K562 (cell line): ENCODE data around the gene GUCA1A. TPM values are rescaled to one million over a fixed set of nuclear protein-coding genes. Genes with fewer than 3 reads are reported as not detected.

Experiments used
- ATAC-seq: fragments of 200-7000 bp; cut with Tn5 transposase; 3 replicates; pipeline ENCODE4 v1.9.1; 2020; ENCODE audit warnings: moderate library complexity
- BruUV-seq: library from RNA; stranded (reverse); fragments of 400-500 nt; replicated peaks from 2 replicates; lab custom pipeline; 2021; lab: Mats Ljungman, UMichigan
- CTCF ChIA-PET: fragments of 300-600 bp; formaldehyde crosslinking; extraction: SDS; loops from one replicate; lab custom pipeline; 2021; ENCODE audit warnings: low intra/inter-chr PET ratio; lab: Yijun Ruan, JAX
- POLR2A ChIA-PET: fragments of 300-600, 350-650 bp; sonication (Branson Sonifier 250); formaldehyde crosslinking; extraction: SDS; loops from one replicate; lab custom pipeline; 2021; ENCODE audit warnings: antibody characterized with exemption, inconsistent platforms; lab: Yijun Ruan, JAX
- DNase-seq, 4 experiments: peaks; one replicate each; pipeline versions ENCODE4 v3.0.0 to v3.0.0-alpha.2; 2011 to 2018; ENCODE audit warnings: low spot score in 3 of 4, mixed read lengths in 3 of 4; ENCODE audit errors: extremely low read depth in 1 of 4
- FAIRE-seq: peaks from 2 replicates; lab custom pipeline; 2011; peaks lifted over from hg19 to GRCh38; lab: Jason Lieb, UNC
- H2AFZ ChIP-seq: 2 replicates; pipeline ENCODE4 v1.6.0; 2011; ENCODE audit warnings: low read depth, low read length, control low read depth, inconsistent platforms
- H3K27ac ChIP-seq: fragments of 200-600 bp; 3 replicates; pipeline ENCODE4 v1.8.0; 2011; ENCODE audit warnings: low read depth, mild to moderate bottlenecking, control low read depth, inconsistent platforms, low read length, moderate library complexity, mixed read lengths; ENCODE audit errors: extremely low read depth
- H3K27me3 ChIP-seq, 2 experiments: fragments of 300-600 bp in 1 of 2; 2 replicates in 1 of 2; 3 replicates in 1 of 2; pipeline versions ENCODE4 v1.6.0 to v1.8.0; 2011; ENCODE audit warnings: inconsistent platforms in 2 of 2, low read length in 2 of 2, mild to moderate bottlenecking in 1 of 2, mixed read lengths in 1 of 2, moderate library complexity in 1 of 2; ENCODE audit not compliant: control insufficient read depth in 2 of 2, insufficient read depth in 2 of 2
- H3K36me3 ChIP-seq: fragments of 300-600 bp; 3 replicates; pipeline ENCODE4 v1.8.0; 2011; ENCODE audit warnings: mild to moderate bottlenecking, low read length, inconsistent platforms; ENCODE audit not compliant: control insufficient read depth, insufficient read depth
- H3K4me1 ChIP-seq, 2 experiments: fragments of 200-600 bp in 1 of 2; replicated peaks in 1 of 2; 2 replicates in 1 of 2; 3 replicates in 1 of 2; pipeline versions ENCODE4 v1.5.1 to v1.8.0; 2011; ENCODE audit warnings: inconsistent platforms in 2 of 2, low read length in 2 of 2, mild to moderate bottlenecking in 1 of 2, mixed read lengths in 1 of 2, moderate library complexity in 1 of 2; ENCODE audit not compliant: control insufficient read depth in 2 of 2, insufficient read depth in 2 of 2
- H3K4me2 ChIP-seq: 2 replicates; pipeline ENCODE4 v1.6.1; 2011; ENCODE audit warnings: low read length, control low read depth, inconsistent platforms, mixed read lengths; ENCODE audit not compliant: insufficient read depth
- H3K4me3 ChIP-seq: fragments of 200-600 bp; sonication (generic), shearing (Covaris generic); 2 replicates; pipeline ENCODE4 v1.5.1; 2016; ENCODE audit warnings: control low read depth, inconsistent platforms
- H3K79me2 ChIP-seq: fragments of 200-600 bp; 3 replicates; pipeline ENCODE4 v1.8.0; 2011; ENCODE audit warnings: low read length, inconsistent platforms; ENCODE audit not compliant: control insufficient read depth, insufficient read depth
- H3K9ac ChIP-seq, 2 experiments: 2 replicates each; pipeline versions ENCODE4 v1.6.0 to v1.6.1; 2011; ENCODE audit warnings: low read depth in 2 of 2, low read length in 2 of 2, control low read depth in 1 of 2, inconsistent platforms in 1 of 2, mild to moderate bottlenecking in 1 of 2, mixed read lengths in 1 of 2; ENCODE audit not compliant: insufficient read depth in 1 of 2
- H3K9me1 ChIP-seq: one replicate; pipeline ENCODE4 v1.6.0; 2011; ENCODE audit warnings: inconsistent platforms, mild to moderate bottlenecking, low read length, moderate library complexity; ENCODE audit not compliant: control insufficient read depth, insufficient read depth
- H3K9me3 ChIP-seq: replicated peaks from 2 replicates; pipeline ENCODE4 v1.5.1; 2011; ENCODE audit warnings: low read depth, low read length, inconsistent platforms; ENCODE audit not compliant: control insufficient read depth, insufficient read depth
- H4K20me1 ChIP-seq: replicated peaks from 2 replicates; pipeline ENCODE4 v1.6.1; 2011; ENCODE audit warnings: low read length, inconsistent platforms, mixed read lengths; ENCODE audit not compliant: control insufficient read depth, insufficient read depth
- CEBPG ChIP-seq, 3 experiments: fragments of 200-800 bp in 1 of 3; sonication (Bioruptor generic) in 1 of 3; sonication (generic) in 1 of 3; formaldehyde crosslinking in 1 of 3; IDR thresholded peaks in 2 of 3; conservative IDR thresholded peaks in 1 of 3; 2 replicates each; pipeline versions ENCODE4 v1.6.1 to v1.8.0; 2016 to 2022; ENCODE audit warnings: missing compliant biosample characterization in 2 of 3, missing genetic modification characterization in 2 of 3, mild to moderate bottlenecking in 1 of 3, missing genetic modification reagents in 1 of 3
- HSF4 ChIP-seq: fragments of 250-450 bp; sonication (Bioruptor Pico); IDR thresholded peaks from 2 replicates; pipeline ENCODE4 v2.1.2; 2022; ENCODE audit warnings: mild to moderate bottlenecking, moderate library complexity, borderline replicate concordance
- LARP7 ChIP-seq: fragments of 450-650 bp; IDR thresholded peaks from 2 replicates; pipeline ENCODE4 v1.6.1; 2016
- MTF1 ChIP-seq: fragments of 250-450 bp; sonication (Bioruptor Pico); IDR thresholded peaks from 2 replicates; pipeline ENCODE4 v1.9.0; 2021; ENCODE audit warnings: moderate library complexity, mild to moderate bottlenecking, inconsistent platforms, borderline replicate concordance
- ZNF274 ChIP-seq: IDR thresholded peaks from 2 replicates; pipeline ENCODE4 v1.6.1; 2011; ENCODE audit warnings: low read depth, mild to moderate bottlenecking, low read length, moderate library complexity, borderline replicate concordance
- ZNF75A ChIP-seq: fragments of 450-650 bp; formaldehyde crosslinking; IDR thresholded peaks from 2 replicates; pipeline ENCODE4 v1.4.0; 2020; ENCODE audit warnings: mild to moderate bottlenecking
- WGBS: fragments of 100-300 bp; shearing (Covaris generic); methylation state at CpG from one replicate; pipeline ENCODE4 v1.1.6; 2016; ENCODE audit warnings: low coverage, mixed read lengths; ENCODE audit not compliant: insufficient coverage; ENCODE audit errors: missing lambda C conversion rate; 5-methylcytosine and 5-hydroxymethylcytosine counted together
- in situ Hi-C: fragments of 300-500 bp; cut with MboI; formaldehyde crosslinking; loops from 4 replicates; pipeline ENCODE4 v1.15.0; 2018; ENCODE audit warnings: inconsistent platforms, mixed read lengths
- intact Hi-C: fragments of 100-400 bp; cut with micrococcal nuclease; formaldehyde crosslinking; loops from 2 replicates; pipeline ENCODE4 v1.14.2; 2022
- polyA plus RNA-seq, 8 experiments: library from polyadenylated mRNA; depleted of rRNA in 4 of 8; stranded (reverse) in 5 of 8; unstranded in 3 of 8; fragments of >200 nt; fragmentation: Nextera tagmentation in 2 of 8; fragmentation: Illumina TruSeq in 1 of 8; extraction: Ambion mirVana in 2 of 8; extraction: Trizol in 1 of 8; gene quantifications; 2 replicates each; pipeline versions ENCODE4 v1.2.1 to v1.2.3, GENCODE V29; 2011 to 2014; ENCODE audit warnings: inconsistent platforms in 1 of 8, missing spikeins in 1 of 8
- total RNA-seq, 7 experiments: library from RNA; depleted of rRNA in 6 of 7; stranded (reverse); fragments of >200 nt in 6 of 7; fragmentation: Illumina TruSeq in 2 of 7; extraction: Trizol in 2 of 7; gene quantifications; 2 replicates each; pipeline versions ENCODE4 v1.2.1 to v1.2.3, GENCODE V29; 2011 to 2021; ENCODE audit warnings: low replicate concordance in 1 of 7

GUCA1A gene
- total and polyA plus RNA-seq, 9 of the 15 experiments (the other 6 are each of a cell fraction or from before 2014, with no cell fraction given), result not detected

DNA sequence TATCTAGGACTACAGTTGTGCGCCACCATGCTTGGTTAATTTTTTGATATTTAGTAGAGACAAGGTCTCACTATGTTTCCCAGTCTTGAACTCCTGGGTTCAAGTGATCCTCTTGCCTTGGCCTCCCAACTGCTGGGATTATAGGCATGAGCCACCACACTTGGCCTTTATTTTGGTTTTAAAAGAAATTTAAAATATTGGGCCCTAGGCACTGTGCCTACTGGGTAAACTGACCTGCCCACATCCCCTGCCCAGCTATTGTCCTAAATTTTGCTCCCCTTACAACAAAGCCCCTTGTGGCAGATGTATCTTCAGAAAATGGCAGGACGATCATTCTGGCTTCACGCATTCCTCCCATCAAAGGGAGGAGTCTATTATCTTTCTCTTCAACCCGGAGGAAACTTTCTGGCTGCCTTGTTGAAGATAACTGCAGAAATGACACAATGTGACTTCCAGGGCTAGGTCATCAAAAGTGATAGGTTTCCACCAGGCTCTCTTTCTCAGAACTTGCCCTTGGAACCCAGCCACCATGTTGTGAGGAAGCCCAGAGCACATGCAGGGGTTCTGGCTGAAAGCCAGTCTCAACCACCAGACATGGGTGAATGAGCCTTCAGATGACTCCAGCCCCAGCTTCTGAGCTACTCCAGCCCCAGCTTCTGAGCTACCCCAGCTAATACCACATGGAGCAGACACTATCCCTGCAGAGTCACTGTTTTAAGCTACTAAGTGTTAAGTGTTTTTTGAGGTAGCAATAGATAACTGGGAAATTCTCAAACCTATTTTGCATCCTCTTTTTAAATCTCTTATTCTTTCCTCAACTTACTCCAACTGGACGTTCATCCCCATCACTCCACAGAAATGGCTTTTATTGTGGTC lies 26.2 kb downstream of the GUCA1A start (continued):
- TF ChIP-seq MTF1 (CRISPR knock-in tag) (no peak), HSF4 (CRISPR knock-in tag) (0 out of 2 replicates have a peak, but pooled peaks have one; percentile 48), ZNF274 (peak; percentile 78)

DNA sequence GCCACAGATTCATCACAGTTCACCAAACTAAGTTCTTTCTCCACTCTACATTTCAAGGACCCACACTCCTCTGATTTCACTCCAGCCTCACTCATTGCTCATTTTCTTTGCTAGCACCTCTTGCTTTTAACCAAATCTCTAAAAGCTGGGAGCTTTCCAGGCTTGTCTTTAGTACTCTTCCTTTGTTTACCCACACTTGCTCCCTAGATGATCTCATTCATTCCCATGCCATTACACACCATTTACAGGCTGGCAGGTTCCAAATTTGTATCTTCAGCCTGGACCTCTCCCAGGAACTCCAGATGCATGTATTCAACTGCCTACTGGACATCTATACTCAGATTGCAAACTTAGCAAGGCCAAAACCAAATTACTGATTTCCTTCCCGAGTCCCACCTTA lies 26.9 kb downstream of the GUCA1A start:
- Histone ChIP-seq H2AFZ (no peak overlapping the region), H3K9me1 (no peaks in the 10 kb centered on the region), H3K4me3 (no peak overlapping the region), H4K20me1 (no peaks in the 10 kb centered on the region), H3K27me3 (no peaks in the 10 kb centered on the region), H3K9me3 (peaks cover 6% of the 10 kb centered on the region), H3K4me1 (peaks cover 37 to 57% of the 10 kb centered on the region in 2 experiments), H3K79me2 (no peaks in the 10 kb centered on the region), H3K4me2 (no peak overlapping the region; the same call in 1 of the 2 replicates), H3K9ac (0 out of 4 replicates have a peak overlapping the region, but pooled peaks of 1 of the 2 experiments have one; percentile 4)
- intact Hi-C loops (no loop called here), in situ Hi-C loops (no loop called here)
- no peak for FAIRE-seq
- DNase-seq, result no peak
- BruUV-seq, result no TSS peak
- TF ChIP-seq LARP7 (peak; percentile 4; the same call in 1 of the 2 replicates), ZNF75A (CRISPR knock-in tag) (no peak), CEBPG (CRISPR knock-in tag; IDR thresholded peaks at IDR 0.05) (0 out of 2 replicates have a peak, but pooled peaks have one; percentile 8), CEBPG (tag; conservative IDR thresholded peaks at IDR 0.05 in 1 of 2, IDR thresholded peaks at IDR 0.05 in 1 of 2) (no peak)
- TF ChIP-seq, all 486 proteins: peak for 2
- WGBS, result 27% methylated on average over 1 of the region's 1 CpG
- no peak for ATAC-seq
- ChIA-PET POLR2A (interaction anchor here (0.9 to 1.9 kb wide), 3 partner anchors 15 to 107 kb away, joined by 3 to 7 read pairs (median 4); no protein-coding TSS in a partner anchor), CTCF (no interaction called here)
- Histone ChIP-seq H3K36me3 (peaks cover 21% of the 10 kb centered on the region; the same call in 2 of the 3 replicates), H3K27ac (peak overlapping the region; percentile 83)
